Body of pancreas (tissue), 4 donors: ENCODE data around the gene TRERF1. TPM values are rescaled to one million over a fixed set of nuclear protein-coding genes. Genes with fewer than 3 reads are reported as not detected.

Source experiments
- ATAC-seq: fragments of 150-250 bp; one replicate; pipeline ENCODE4 v1.9.1; 2016
- DNase-seq, 4 donors: peaks; one replicate each; pipeline ENCODE4 v3.0.0-alpha.2; 2019
- H3K27ac ChIP-seq, 4 donors: fragments of 200-600 bp; sonication (generic); 1 replicate in 3 of 4; 2 replicates in 1 of 4; pipeline versions ENCODE4 v1.5.1 to v1.6.1; 2016 to 2019; ENCODE audit warnings: mild to moderate bottlenecking in 1 of 4, mixed read lengths in 1 of 4, moderate library complexity in 1 of 4
- H3K27me3 ChIP-seq, 2 donors: fragments of 200-600 bp; sonication (generic); one replicate each; pipeline ENCODE4 v1.6.0; 2016; ENCODE audit warnings: mild to moderate bottlenecking in 1 of 2
- H3K36me3 ChIP-seq, 2 donors: fragments of 200-600 bp; sonication (generic); replicated peaks in 1 of 2; 2 replicates each; pipeline ENCODE4 v1.5.1; 2016; ENCODE audit warnings: low read depth in 2 of 2; ENCODE audit not compliant: insufficient read depth in 1 of 2
- H3K4me1 ChIP-seq: fragments of 200-600 bp; sonication (generic); one replicate; pipeline ENCODE4 v1.6.0; 2016
- H3K4me3 ChIP-seq, 2 donors: fragments of 200-600 bp; sonication (generic); 1 replicate in 1 of 2; 2 replicates in 1 of 2; pipeline ENCODE4 v1.5.1; 2016 to 2019
- H3K9me3 ChIP-seq, 3 donors: fragments of 200-600 bp; sonication (generic); 1 replicate in 2 of 3; 2 replicates in 1 of 3; pipeline ENCODE4 v1.5.1; 2016
- POLR2A ChIP-seq, 3 donors: fragments of 450-650 bp; IDR thresholded peaks; one replicate each; pipeline ENCODE4 v1.6.1; 2016; ENCODE audit warnings: antibody characterized with exemption in 3 of 3, mild to moderate bottlenecking in 2 of 3
- WGBS, 2 donors: methylation state at CpG; one replicate each; pipeline ENCODE4 v1.1.5; 2017; 5-methylcytosine and 5-hydroxymethylcytosine counted together
- intact Hi-C: fragments of 100-400 bp; cut with DNase I; formaldehyde crosslinking; loops from one replicate; pipeline ENCODE4 v1.15.1; 2023
- total RNA-seq, 2 donors: library from RNA; depleted of rRNA; stranded (reverse); fragments of >200 nt; gene quantifications; one replicate each; pipeline ENCODE4 v1.1.0, GENCODE V29; 2016
- TF ChIP-seq, protein P1 (sequence below), 7 experiments: fragments of 450-650 bp in 4 of 7; fragments of 200-600 bp in 3 of 7; sonication (generic) in 3 of 7; IDR thresholded peaks; one replicate each; pipeline ENCODE4 v1.5.1; 2016 to 2019; ENCODE audit warnings: antibody characterized with exemption in 7 of 7

TRERF1 gene
- total RNA-seq, 2 donors from 2014 or later = 2.3 to 3.4 TPM

DNA sequence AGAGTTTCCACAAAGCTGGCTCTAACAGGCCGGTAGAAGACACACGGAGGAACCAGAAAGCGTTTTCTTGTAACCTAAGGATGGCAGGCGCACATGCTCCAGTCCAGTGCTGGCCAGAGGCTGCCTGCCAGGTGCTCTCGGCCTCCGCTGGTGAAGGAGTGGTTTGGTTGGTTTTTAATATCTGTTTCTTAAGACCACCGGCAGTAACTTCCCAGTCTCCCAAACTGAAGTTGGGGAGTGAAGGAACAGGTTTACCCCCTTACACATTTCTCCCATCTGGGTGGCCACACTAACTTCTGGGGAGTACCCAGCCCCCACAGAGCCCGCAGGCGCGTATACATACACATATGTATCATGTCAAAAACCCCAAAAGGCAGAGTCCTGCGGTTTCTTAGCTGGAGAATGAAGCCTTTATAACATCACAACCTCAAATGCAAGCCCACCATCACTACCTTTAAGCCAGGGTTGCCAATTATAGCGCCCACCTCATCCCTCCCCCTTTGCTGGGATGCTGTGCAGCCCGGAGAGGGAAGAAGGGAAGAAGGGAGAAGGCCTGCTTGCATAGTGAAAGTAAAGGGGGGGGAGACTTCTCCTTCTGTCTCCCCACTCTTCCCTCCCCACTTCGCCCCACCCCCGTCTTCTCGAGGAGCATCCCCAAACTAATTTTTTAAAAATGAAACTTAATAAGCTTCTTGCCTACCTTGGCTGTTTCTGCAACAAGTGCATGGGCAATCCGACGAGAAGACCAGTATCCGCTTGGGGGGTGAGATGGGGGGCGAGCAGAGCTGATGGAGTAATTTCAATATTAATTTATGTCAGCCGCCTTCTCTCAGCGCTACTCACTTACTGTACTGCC is 1.0 kb downstream of the TRERF1 start:
- Histone ChIP-seq H3K9me3 (no peaks in the 10 kb centered on the region), H3K4me1 (peaks cover 32% of the 10 kb centered on the region), H3K36me3 (no peaks in the 10 kb centered on the region), H3K27ac (peak overlapping the region in 3 of 4 donors; percentile 7 to 88 (median 27)), H3K27me3 (no peaks in the 10 kb centered on the region), H3K4me3 (peak overlapping the region; percentile 65 to 78)
- no peak for ATAC-seq
- no peak for TF ChIP-seq POLR2A (IDR thresholded peaks at IDR 0.05)
- TF ChIP-seq, protein P1, sequence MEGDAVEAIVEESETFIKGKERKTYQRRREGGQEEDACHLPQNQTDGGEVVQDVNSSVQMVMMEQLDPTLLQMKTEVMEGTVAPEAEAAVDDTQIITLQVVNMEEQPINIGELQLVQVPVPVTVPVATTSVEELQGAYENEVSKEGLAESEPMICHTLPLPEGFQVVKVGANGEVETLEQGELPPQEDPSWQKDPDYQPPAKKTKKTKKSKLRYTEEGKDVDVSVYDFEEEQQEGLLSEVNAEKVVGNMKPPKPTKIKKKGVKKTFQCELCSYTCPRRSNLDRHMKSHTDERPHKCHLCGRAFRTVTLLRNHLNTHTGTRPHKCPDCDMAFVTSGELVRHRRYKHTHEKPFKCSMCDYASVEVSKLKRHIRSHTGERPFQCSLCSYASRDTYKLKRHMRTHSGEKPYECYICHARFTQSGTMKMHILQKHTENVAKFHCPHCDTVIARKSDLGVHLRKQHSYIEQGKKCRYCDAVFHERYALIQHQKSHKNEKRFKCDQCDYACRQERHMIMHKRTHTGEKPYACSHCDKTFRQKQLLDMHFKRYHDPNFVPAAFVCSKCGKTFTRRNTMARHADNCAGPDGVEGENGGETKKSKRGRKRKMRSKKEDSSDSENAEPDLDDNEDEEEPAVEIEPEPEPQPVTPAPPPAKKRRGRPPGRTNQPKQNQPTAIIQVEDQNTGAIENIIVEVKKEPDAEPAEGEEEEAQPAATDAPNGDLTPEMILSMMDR (IDR thresholded peaks at IDR 0.05) = no peak
- intact Hi-C loops = no loop called here
- DNase-seq = peak in 1 of 4 donors; percentile 28
- WGBS, 2 donors = 20 to 28% methylated on average over 19 to 22 of the region's 22 CpGs

GRCh38 chr6:42449917-42450476 is 1.7 kb downstream of the TRERF1 start:
- Histone ChIP-seq H3K27me3 (no peaks in the 10 kb centered on the region), H3K36me3 (no peaks in the 10 kb centered on the region), H3K4me3 (no peak overlapping the region), H3K27ac (peak overlapping the region in 1 of 4 donors; percentile 27), H3K9me3 (no peaks in the 10 kb centered on the region), H3K4me1 (peaks cover 32% of the 10 kb centered on the region)
- 51 to 55% methylated on average over 9 of the region's 9 CpGs for WGBS, 2 donors
- ATAC-seq = no peak
- intact Hi-C loops = no loop called here
- DNase-seq = no peak
- TF ChIP-seq, protein P1 (IDR thresholded peaks at IDR 0.05) = no peak
- no peak for TF ChIP-seq POLR2A (IDR thresholded peaks at IDR 0.05)

DNA sequence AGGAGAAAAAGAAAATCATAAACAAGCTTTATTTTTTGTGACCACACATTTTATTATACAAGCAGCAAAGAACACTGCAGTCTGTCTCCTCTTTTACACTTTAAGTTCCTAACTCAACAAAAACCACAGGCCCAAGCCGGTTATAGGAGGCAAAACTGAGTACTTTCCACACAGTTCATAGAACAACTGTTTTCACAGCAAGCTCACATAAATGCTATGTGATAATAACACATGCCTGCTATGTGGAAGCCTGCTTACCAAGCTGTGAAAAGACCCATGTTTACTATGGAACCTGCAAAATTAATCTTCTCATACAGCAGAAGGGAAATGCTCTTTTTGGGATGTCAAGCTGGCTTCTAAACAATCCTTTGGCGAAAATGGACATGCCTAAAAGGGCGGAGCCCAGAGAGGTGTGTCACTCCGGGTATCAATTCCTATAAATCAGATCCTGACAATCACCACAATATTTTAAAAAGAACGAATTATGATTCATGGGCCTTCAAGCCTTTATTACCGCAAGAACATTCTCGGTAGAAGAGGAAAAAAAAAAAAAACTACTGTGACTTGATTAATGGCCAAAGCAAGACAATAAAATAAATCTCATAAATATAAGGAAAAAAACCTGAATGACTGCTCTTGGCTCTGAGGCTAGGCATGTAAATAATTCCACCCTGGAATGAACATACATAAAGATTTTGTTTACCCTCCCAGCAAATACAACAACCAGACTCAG is 2.6 kb downstream of the TRERF1 start:
- ATAC-seq = no peak
- peaks cover 25% of the 10 kb centered on the region for H3K4me1 ChIP-seq
- no peak overlapping the region for H3K4me3 ChIP-seq

DNA sequence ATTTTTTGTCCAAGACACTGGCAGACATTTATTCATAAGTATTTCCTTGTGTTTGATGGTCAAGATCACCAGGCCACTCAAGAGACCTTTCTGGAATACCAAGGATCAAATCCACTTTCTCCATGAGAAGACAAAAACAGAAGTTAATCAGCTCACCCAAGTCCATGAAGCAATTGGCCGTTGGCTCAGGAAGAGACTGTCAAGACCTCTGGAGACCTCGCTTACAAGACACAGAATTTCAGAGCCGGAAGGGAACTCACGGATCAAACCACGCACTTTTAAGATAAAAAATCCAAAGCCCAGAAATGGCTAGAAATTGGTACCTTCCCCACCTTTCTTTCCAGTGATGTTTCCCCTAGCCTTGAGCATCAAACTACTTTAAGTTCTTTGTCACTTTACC is 3.3 kb downstream of the TRERF1 start:
- DNase-seq = no peak
- Histone ChIP-seq H3K27ac (no peak overlapping the region), H3K4me1 (peaks cover 18% of the 10 kb centered on the region), H3K9me3 (no peaks in the 10 kb centered on the region), H3K27me3 (no peaks in the 10 kb centered on the region), H3K4me3 (no peak overlapping the region), H3K36me3 (no peaks in the 10 kb centered on the region)
- ATAC-seq = no peak
- intact Hi-C loops = no loop called here
- TF ChIP-seq, protein P1 (IDR thresholded peaks at IDR 0.05) = no peak
- no peak for TF ChIP-seq POLR2A (IDR thresholded peaks at IDR 0.05)
- WGBS, 2 donors = 67 to 72% methylated on average over 5 of the region's 5 CpGs

More for the DNA sequence above, 2.6 kb downstream of the TRERF1 start:
- intact Hi-C loops = no loop called here
- Histone ChIP-seq H3K36me3 (no peaks in the 10 kb centered on the region), H3K27ac (no peak overlapping the region), H3K9me3 (no peaks in the 10 kb centered on the region), H3K27me3 (no peaks in the 10 kb centered on the region)
- 60 to 61% methylated on average over 7 of the region's 7 CpGs for WGBS, 2 donors
- DNase-seq = no peak
- TF ChIP-seq, protein P1 (IDR thresholded peaks at IDR 0.05) = no peak
- no peak for TF ChIP-seq POLR2A (IDR thresholded peaks at IDR 0.05)
